DND-41 (cell line): ENCODE results near the gene SHOC2.

Source experiments
- ATAC-seq: fragments of 200-7000 bp; cut with Tn5 transposase; 3 replicates; pipeline ENCODE4 v1.9.1; 2021; ENCODE audit warnings: low read depth; ENCODE audit not compliant: insufficient read depth
- DNase-seq: peaks from one replicate; pipeline ENCODE4 v3.0.0-alpha.2; 2020
- H2AFZ ChIP-seq: 2 replicates; pipeline ENCODE4 v1.6.0; 2012; ENCODE audit warnings: low read depth, low read length
- H3K27ac ChIP-seq: 2 replicates; pipeline ENCODE4 v1.5.1; 2012; ENCODE audit warnings: low read length, inconsistent platforms
- H3K27me3 ChIP-seq: fragments of 200-600 bp; sonication (generic); 2 replicates; pipeline ENCODE4 v1.6.0; 2012; ENCODE audit warnings: low read length, mild to moderate bottlenecking, inconsistent platforms; ENCODE audit not compliant: insufficient read depth, poor library complexity
- H3K36me3 ChIP-seq: 2 replicates; pipeline ENCODE4 v1.5.1; 2012; ENCODE audit warnings: low read length, inconsistent platforms; ENCODE audit not compliant: insufficient read depth
- H3K4me1 ChIP-seq: 2 replicates; pipeline ENCODE4 v1.5.1; 2012; ENCODE audit warnings: mild to moderate bottlenecking, low read length; ENCODE audit not compliant: insufficient read depth
- H3K4me2 ChIP-seq: 2 replicates; pipeline ENCODE4 v1.6.0; 2012; ENCODE audit warnings: mild to moderate bottlenecking, moderate library complexity, low read length, inconsistent platforms; ENCODE audit not compliant: insufficient read depth
- H3K4me3 ChIP-seq, 2 experiments: fragments of 200-600 bp in 1 of 2; shearing (Covaris generic) in 1 of 2; 2 replicates each; pipeline ENCODE4 v1.5.1; 2012 to 2016; ENCODE audit warnings: inconsistent platforms in 2 of 2, low read length in 2 of 2, mild to moderate bottlenecking in 2 of 2, low read depth in 1 of 2, moderate library complexity in 1 of 2
- H3K79me2 ChIP-seq: 2 replicates; pipeline ENCODE4 v1.6.0; 2012; ENCODE audit warnings: low read length, inconsistent platforms; ENCODE audit not compliant: insufficient read depth
- H3K9ac ChIP-seq: 2 replicates; pipeline ENCODE4 v1.6.0; 2012; ENCODE audit warnings: low read depth, mild to moderate bottlenecking, inconsistent platforms, low read length, moderate library complexity
- H3K9me3 ChIP-seq: 2 replicates; pipeline ENCODE4 v1.5.1; 2012; ENCODE audit warnings: low read length, moderate library complexity, mild to moderate bottlenecking, inconsistent platforms; ENCODE audit not compliant: insufficient read depth, severe bottlenecking
- H4K20me1 ChIP-seq: 2 replicates; pipeline ENCODE4 v1.6.0; 2012; ENCODE audit warnings: low read length; ENCODE audit not compliant: insufficient read depth
- CTCF ChIP-seq: IDR thresholded peaks from 2 replicates; pipeline ENCODE4 v1.5.1; 2012; ENCODE audit warnings: borderline replicate concordance, low read length, moderate library complexity, mild to moderate bottlenecking; ENCODE audit not compliant: poor library complexity, severe bottlenecking; ENCODE audit errors: extremely low read depth
- EZH2 ChIP-seq: IDR thresholded peaks from 3 replicates; pipeline ENCODE4 v1.6.1; 2012; ENCODE audit warnings: borderline replicate concordance, low read depth, mild to moderate bottlenecking, moderate library complexity, low read length, inconsistent platforms; ENCODE audit not compliant: severe bottlenecking

SHOC2 gene

GRCh38 chr10:111017098-111017497, 97.7 kb downstream of the SHOC2 start:
- Histone ChIP-seq H3K4me3 (no peak overlapping the region), H3K9ac (no peak overlapping the region), H2AFZ (no peak overlapping the region), H3K36me3 (peaks cover 20% of the 10 kb centered on the region), H3K27ac (no peak overlapping the region), H3K4me1 (no peaks in the 10 kb centered on the region), H3K27me3 (no peaks in the 10 kb centered on the region), H3K9me3 (no peaks in the 10 kb centered on the region), H3K4me2 (no peak overlapping the region), H3K79me2 (no peaks in the 10 kb centered on the region), H4K20me1 (no peaks in the 10 kb centered on the region)
- no peak for DNase-seq
- TF ChIP-seq EZH2: no peak
- no peak for TF ChIP-seq CTCF
- ATAC-seq: no peak

GRCh38 chr10:111018021-111018420, 98.6 kb downstream of the SHOC2 start:
- no peaks in the 10 kb centered on the region for H3K4me1 ChIP-seq
- DNase-seq: no peak
- no peak for ATAC-seq
- no peaks in the 10 kb centered on the region for H3K79me2 ChIP-seq
- H3K9ac ChIP-seq: no peak overlapping the region
- H3K36me3 ChIP-seq: peaks cover 12% of the 10 kb centered on the region; the same call in 1 of the 2 replicates
- no peaks in the 10 kb centered on the region for H3K27me3 ChIP-seq
- H2AFZ ChIP-seq: no peak overlapping the region
- no peaks in the 10 kb centered on the region for H3K9me3 ChIP-seq
- no peaks in the 10 kb centered on the region for H4K20me1 ChIP-seq
- TF ChIP-seq CTCF (no peak), EZH2 (no peak)
- H3K4me3 ChIP-seq: no peak overlapping the region
- H3K4me2 ChIP-seq: no peak overlapping the region
- H3K27ac ChIP-seq: no peak overlapping the region

- TF ChIP-seq EZH2 (no peak), CTCF (no peak)
- DNase-seq (no peak), ATAC-seq (peak; percentile 61; the same call in 2 of the 3 replicates)
- Histone ChIP-seq H3K9ac (no peak overlapping the region), H3K79me2 (no peaks in the 10 kb centered on the region), H3K27ac (no peak overlapping the region), H3K36me3 (peaks cover 7% of the 10 kb centered on the region; the same call in 1 of the 2 replicates), H3K27me3 (no peaks in the 10 kb centered on the region), H3K4me1 (no peaks in the 10 kb centered on the region), H3K4me3 (no peak overlapping the region), H4K20me1 (no peaks in the 10 kb centered on the region), H2AFZ (no peak overlapping the region), H3K9me3 (no peaks in the 10 kb centered on the region), H3K4me2 (no peak overlapping the region)
Observed at GRCh38 chr10:111023060-111023459, 103.7 kb downstream of the SHOC2 start.
